HG03280 (cell line): ENCODE data around the gene TAF4.
"Not testable (repeated sequence)": the region's sequence is repeated elsewhere in the genome, so short reads cannot be mapped to it uniquely, and the experiment has no call there.

Source experiments
- ATAC-seq: cut with Tn5 transposase; IDR thresholded peaks from one replicate; pipeline ENCODE4 v1.9.1; 2021; ENCODE audit warnings: mild to moderate bottlenecking, moderate library complexity; ENCODE audit not compliant: unreplicated experiment

Gene TAF4

DNA sequence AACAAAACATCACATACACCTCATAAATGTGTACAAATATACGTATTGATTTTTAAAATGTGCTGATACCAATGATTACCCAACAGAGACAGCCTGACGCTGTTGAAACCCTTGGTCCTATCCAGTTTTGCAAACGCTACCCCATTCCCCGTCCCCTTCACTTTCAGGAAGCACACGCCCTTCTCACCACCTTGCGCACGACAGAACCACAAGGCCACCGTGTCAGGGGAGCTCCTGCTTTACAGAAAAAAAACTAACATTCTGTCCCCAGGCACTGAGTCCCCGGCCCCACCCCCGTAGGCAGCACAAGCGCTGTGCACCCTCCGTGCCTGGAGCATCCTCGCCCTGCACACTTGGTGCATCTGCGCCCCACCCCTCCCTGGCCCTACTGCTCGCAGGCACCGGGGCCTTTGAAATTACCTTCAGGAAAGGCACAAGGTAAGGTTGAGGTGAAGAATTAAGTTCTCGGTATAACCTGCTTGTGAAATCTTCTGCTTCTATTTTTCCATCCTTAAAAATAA lies 58.5 kb downstream of the TAF4 start:
- no peak for ATAC-seq

DNA sequence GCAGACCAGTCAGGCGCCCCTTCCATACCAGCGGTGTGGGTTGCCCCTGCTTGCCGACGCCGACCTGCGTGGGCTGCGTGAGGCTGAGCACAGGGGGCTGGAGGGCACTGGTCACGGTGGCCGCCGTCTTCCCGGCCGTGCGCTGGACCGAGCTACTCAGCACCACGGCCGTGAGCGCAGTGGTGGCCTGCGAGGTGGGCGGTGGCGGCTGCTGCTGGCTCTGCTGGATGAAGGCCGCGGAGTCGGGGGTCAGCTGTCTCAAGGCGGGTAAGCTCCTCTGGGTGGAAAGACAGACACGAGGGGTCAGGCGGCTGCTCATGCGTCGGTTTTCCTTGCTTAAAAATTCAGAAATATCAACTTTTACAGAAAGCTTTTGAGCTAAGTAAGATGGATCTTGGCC lies 59.2 kb downstream of the TAF4 start:
- no peak for ATAC-seq

DNA sequence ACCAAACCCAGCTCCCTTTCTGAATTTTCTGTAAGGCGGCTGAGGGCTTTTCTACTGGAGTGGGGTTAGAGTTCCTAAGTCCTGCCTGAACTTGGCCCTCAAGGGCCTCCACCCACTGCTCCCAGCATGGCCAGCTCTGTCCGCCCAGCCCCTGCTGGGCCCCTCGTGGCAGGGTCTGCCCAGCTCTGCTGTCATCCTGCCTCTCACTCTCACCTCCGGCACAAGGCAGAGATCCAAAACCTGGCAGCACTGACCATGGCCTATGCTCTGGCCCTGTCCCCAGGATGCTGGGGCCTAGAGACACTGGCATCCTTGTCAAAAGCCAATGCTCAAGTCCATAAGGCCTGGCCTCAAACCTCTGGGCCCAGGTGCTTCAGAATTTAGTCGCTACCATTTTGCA lies 61.1 kb downstream of the TAF4 start:
- no peak for ATAC-seq

DNA sequence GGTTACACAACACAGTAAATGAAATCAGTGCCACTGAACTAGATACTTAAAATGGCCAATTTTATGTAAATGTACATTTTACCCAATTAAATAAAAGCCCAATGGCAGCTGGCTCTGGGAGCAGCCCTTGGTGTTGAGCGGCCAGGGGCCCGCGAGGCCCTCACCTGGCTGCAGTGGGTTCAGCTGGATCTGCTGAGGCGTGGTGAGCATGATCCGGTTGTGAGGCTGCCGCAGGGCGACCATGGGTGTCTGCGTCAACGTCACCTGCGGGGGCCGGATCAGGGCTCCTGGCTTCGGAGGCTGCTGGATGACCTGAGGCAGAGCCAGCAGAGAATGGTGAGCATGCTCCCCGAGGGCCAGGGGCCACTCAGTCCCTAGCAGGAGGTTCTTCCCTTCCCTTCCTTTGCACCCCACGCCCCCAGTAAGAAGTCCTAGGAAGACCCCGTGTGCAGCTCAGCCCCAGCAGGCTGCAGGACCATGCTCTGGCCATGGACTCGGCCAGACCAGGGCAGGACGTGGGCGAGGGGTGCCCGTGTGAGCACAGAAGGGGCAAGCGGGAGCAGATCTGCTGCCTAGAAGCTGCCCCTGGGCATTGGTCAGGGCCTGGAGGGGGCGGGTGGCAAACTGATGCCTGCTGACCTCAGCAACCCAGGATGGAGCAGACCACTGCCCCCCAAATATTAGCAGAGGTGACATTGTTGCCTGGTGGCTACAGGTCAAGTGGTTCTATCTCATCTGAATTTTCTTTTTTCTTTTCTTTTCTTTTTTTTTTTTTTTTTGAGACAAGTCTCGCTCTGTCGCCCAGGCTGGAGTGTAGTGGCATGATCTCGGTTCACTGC lies 61.9 kb downstream of the TAF4 start:
- no peak for ATAC-seq

DNA sequence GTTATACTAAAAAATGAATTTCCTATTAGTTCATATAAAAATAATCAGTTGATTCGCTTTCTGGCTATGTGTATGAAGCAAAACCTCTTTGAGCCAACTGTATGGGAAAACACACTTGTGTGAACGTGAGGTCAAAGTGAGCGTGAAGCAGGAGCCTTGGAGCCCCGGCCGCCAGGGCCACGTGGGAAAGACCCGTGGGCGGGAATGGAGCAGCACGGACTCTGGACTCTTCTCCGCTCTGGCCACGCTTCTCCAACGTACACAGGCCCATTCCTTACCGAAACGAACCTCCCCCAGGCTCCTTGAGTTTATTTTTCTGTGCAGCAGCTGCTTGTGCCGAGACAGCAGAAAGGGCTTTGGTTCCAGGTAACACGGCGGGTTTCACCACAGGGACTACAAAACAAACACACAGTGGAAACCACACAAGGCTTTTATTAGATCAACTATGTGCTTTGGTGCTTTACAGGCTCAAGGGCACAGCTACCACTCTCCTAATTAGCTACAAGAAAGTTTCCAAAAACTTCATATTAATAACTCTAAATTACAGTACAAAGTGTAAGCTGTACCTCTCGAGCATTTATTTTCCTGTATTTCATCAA lies 62.7 kb downstream of the TAF4 start:
- no peak for ATAC-seq

DNA sequence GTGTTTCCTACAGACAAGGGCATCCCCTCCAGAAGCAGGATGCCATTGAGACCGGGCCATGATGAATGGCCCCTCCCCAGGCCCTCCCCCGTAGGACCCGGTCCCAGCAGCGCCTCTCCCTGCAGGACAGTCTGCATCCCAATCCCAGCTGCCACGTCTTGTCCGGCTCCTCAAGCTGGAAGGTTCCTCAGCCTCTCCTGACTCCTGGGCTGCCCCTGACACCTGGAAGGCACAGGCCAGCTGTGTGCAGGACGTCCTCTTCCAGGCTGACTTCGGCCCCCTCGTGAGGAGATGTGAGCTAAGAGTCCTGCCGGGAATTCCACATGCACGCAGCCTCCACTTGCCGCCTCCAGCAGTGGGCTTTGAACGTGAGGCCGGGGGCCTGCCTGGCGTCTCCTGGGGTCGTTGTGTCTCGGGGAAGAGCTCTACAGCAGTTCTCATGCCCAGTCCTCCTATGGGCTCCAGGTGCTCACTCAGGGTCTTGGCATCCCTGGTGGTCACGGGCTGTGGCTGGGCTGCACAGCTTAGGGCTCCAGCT lies 64.4 kb downstream of the TAF4 start:
- ATAC-seq: no peak

DNA sequence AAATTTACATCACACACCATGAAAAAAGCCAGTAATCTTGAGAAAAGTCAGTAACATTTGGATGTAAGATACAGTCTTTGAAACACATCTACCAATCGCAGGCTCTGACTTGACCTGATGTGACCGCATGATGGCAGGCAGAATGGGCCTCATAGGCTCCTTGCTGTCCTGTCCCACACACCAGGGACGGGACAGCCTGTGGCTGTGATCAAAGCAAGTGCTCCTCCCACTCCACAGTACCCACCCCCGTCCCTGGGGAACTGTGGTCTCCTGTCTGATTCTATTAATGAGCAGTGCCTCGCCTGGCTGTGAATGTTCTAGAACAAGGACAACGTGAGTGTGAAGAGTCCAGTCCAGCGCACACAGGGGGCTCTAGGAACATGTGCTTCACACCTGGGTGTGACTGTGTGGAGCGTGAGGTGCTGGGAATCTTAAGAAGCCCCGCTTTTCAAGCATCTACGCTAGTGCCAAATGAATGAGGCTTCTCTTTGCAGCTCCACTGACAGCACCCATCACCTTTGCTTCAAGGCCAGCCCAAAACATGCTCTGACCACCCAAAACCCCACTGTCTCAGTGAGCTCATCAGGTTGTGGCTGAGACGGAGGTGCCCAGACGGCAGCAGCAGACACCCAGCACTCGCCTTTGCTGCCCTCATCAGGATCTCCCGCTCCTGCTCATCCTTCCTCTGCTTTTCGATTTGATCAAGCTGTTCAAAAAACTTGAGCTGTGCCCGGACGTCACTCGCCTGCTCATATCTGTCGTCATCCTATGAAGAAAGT lies 67.1 kb downstream of the TAF4 start:
- ATAC-seq: no peak

DNA sequence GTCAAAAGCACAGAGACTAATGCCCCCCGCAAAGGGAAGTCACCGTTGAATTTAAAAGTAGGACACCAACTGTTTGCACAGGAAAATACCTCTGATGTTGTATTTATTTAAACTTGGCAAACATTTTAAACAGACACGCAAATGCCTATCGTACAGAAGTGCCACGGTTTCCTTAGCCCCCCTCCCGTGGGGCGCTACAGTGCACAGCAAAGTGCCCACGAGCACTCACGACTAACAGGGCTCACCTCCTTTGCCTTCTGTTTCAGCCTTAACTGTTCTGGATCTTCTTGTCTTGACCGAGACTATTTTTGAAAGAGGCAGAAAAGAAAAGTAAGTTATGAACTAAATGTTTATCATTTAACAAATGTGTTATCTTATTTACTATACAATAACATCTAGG lies 67.8 kb downstream of the TAF4 start:
- ATAC-seq: no peak

DNA sequence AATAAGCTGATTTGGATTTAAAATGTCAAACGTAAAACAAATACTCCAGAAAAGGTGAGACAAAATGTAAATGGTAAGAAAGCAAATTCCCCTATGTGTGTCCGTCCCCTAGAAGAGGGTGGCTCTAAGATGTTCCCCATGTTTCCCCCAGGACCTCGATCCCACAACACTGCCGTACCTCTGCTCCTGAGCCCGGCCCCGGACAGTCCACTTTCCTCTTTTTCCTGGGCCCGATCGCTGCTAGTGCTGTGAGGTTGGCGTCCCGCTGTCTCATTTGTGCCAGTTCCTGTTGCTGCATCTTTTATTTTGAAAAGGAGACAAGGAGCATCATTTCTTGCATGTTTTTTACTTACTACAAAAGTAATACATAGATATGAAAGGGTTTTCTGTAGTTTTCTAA lies 68.3 kb downstream of the TAF4 start:
- no peak for ATAC-seq

DNA sequence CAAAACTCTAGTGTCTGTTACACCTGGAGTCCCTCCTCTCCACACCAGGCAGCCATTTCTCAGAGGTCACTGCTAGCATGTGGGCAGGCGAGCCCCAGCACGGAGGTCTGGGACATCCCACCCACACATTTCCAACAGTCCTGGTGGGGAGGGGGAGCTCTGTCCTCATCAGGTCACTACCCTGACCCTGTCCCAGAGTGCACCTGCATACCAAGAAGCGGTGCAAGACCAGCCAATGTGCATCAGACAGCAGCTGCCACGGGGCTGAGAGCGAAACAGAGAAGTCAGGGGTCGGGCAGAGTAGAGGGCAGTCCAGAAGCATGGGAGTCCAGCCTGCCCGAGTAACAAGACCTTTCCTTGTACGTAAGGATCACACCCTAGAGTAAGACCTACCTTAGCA lies 71.1 kb downstream of the TAF4 start:
- no peak for ATAC-seq

DNA sequence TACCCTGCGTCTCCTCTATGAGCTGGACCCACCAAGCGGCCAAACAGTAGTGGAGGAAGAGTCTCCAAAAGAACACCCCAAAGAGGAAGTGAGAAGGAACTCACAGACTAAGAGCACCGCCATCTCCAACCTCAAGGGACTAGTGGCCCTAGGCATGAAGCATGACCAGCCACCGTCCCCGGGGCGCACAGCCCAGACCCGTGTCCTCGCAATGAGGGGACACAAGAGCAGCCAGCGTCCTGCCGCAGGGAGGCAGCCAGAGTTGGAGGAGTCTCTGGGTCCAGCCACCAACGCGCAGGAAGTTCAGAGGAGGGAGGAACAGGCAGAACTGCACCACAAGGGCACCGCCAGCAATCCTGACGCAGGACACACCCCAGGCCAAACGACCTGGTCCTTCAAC lies 72.6 kb downstream of the TAF4 start:
- no peak for ATAC-seq

DNA sequence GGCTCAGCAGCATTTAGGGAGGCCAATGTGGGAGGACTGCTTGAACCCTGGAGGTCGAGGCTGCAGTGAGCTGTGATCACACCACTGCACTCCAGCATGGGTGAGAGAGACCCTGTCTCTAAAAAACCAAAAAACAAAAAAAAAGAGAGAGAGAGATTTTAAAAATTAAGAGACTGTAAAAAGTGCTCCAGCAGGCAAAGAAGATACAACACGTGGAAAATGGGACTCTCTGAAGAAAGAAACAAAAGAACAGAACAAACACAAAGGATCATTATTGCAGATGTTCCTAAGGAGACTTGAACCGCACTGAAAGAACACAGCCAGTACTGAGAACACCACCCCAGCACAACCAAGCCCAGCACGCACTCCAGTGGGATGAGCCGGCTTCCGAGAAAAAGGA lies 74.2 kb downstream of the TAF4 start:
- no peak for ATAC-seq

DNA sequence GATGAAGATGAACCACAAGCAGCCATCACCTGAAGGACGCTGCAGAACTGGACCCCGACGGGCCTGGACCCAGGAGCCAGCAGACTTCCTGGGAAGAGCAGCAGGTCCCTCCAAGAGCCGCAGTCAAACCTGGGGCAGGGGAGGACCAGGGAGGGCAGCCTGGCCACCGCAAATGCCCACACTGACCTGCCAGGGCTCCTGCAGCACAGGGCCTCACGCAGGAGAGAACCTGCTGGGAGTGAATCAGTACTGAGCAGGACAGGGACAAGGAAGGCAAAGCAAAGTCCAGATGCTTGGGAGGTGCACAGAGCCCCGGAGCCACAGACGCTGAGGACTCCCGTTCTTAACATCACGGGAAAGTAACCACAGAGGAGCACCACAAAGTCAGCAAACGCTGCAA lies 75.2 kb downstream of the TAF4 start:
- no peak for ATAC-seq

DNA sequence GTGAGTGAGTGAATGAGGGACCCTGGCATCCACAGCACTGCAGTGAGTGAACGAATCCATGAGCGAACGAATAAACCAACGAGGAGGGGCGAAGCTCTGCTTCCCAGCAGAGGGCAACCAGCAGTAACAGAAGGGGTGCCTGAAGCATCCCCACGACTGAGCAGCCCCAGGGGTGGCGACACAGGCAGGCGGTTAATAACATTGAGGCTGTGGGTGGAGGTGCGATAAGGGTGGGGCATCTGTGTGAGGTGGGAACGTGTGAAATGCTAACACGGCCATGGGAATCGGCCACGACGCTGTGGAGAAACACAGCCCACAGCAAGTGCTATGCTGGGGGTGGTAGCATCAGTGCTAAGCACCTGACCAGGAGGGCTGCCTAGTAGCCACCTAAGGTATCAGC lies 75.9 kb downstream of the TAF4 start:
- no peak for ATAC-seq

DNA sequence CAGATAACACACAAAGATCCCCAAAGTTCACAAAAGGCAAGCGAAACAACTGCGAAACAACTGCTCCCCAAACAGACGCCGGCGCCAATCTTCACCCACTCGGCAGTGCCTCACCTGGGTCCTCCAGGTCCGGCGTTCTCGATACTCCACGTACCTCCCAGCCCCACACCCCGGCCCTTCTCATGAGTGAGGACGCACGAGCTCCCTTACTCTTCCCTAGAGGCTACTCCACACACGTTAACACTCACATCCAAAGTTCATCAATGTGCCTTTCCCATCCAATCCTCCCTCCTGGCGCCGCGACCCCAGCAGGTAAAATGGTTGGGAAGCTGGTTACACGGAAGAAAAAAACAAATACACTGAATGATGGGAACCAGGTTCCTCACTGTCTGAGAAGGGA lies 77.0 kb downstream of the TAF4 start:
- ATAC-seq: no peak

DNA sequence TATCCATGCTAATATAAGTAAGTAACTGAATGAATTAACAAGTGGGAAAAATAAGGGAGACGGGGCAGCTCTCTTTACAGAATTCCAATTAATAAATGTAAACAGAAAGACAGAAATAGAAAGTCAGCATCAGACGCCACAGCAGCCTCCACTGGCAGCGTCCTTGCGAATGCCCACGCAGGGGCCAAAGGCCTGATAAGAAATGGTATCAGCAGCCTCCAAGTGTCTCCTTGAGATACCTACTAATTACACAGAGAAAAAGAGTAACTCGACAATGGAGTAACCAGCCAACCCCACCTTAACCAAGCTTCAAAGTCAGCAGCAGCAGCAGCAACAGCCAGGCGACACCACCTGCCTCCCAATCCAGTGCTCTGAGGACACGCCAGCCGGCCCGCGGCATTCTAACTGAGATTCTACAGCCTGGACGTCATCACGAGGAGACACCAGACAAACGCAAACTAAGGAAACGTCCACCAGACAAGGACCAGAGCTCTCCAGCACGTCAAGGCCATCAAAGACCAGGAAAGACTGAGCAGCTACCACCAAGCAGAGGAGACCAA lies 78.8 kb downstream of the TAF4 start:
- no peak for ATAC-seq

DNA sequence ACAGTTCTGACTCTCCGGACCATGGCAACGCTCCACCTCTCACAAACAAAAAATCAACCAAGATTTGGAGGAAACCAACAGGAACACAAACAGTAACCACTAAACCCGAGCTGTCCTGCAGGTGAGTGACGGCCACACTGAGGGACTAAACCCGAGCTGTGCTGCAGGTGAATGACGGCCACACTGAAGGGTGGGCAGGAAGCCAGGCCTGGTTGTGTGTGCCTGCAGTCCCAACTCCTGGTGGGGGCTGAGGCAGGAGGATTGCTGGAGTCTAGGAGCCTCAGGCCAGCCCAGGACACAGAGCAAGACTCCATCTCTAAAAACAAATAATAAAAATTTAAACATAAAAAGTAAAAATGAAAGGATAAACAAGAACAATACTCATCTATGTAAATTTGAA lies 80.6 kb downstream of the TAF4 start:
- no peak for ATAC-seq

DNA sequence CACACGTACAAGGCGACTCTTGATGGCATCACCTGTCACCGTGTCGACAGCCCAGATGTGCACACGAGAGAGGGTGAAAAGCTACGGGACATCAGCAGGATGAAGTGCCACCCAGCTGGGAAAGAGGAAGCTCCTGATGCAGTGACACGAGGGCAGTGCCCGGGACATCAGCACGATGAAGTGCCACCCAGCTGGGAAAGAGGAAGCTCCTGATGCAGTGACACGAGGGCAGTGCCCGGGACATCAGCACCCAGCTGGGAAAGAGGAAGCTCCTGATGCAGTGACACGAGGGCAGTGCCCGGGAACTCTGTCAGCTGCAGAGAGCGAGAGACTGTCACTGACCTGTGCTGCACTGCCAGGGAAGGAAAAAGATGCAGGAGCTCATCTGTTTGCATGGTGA lies 81.2 kb downstream of the TAF4 start:
- ATAC-seq: not testable (repeated sequence)

DNA sequence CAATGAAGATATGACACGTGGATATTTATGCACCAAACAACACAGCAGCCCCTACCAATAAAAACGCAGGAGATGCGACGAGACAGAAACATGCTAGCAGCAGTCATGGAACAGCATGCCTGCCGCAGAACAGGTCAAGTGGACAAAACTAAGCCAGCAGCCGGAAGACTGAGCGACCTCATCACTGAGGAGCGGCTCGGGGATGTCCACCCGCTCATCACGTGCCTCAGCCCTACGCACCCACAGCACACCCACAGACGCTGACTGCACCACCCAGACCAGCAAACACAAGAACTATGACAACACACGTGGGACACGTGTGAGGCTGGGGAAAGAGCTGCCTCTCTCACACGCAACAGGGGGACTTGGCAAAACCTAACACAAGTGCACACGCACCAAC lies 81.7 kb downstream of the TAF4 start:
- ATAC-seq: no peak

DNA sequence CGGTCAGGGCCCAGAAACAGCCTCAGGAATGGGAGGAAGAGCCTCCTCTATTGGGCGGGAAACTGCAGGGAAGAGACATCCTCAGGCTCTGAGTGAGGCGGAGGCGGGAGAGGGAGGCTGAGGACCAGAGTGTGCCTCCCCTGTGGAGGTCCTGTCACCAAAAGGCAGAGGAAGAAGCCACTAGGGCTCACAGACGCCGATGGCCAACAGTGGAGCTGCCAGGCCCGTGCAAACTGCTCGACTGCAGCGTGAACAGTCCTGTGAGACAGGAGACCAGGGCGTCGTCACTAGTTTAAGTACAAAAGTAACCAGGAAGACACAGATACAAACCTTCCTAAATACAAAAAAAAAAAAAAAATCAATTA lies 82.7 kb downstream of the TAF4 start:
- no peak for ATAC-seq

DNA sequence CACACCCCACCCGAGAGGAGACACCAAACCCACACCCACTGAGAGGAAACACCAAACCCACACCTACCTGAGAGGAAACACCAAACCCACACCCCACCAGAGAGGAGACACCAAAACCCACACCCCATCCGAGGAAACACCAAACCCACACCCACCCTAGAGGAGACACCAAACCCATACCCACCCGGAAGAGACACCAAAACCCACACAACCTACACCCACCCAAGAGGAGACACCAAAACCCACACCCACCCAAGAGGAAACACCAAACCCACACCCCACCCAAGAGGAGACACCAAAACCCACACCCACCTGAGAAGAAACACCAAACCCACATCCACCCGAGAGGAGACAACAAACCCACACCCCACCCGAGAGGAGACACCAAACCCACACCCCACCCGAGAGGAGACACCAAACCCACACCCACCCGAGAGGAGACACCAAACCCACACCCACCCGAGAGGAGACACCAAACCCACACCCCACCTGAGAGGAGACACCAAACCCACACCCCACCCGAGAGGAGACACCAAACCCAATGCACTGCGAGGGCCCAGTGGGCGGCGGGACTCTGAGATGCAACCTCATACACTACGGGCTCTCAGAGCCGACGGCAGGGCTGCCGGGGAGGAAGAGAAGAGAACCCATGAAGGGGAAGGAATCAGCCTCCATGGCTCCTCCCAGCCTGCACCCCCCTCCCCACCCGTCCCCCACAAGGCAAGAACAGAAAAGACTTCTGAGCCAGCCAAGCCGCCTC lies 83.3 kb downstream of the TAF4 start:
- ATAC-seq: no peak
